ENCODE data around the gene STAT3. TPM values are rescaled to one million over a fixed set of nuclear protein-coding genes. Genes with fewer than 3 reads are reported as not detected.
"Not testable (repeated sequence)": the region's sequence is repeated elsewhere in the genome, so short reads cannot be mapped to it uniquely, and the experiment has no call there.

The STAT3 gene
- total RNA-seq, 6 experiments from 2014 or later: 65.3 to 74.5 (median 68.8) TPM

- TF ChIP-seq CTCF (IDR thresholded peaks at IDR 0.05): no peak
- H3K4me3 Mint-ChIP-seq: no peak overlapping the region
- DNase-seq: no peak
- no peaks in the 10 kb centered on the region for H3K9me3 Mint-ChIP-seq
- peaks cover 2% of the 10 kb centered on the region for H3K27me3 Mint-ChIP-seq (ENCODE audit: insufficient read depth)
- H3K4me1 Mint-ChIP-seq (ENCODE audit: low read depth): peaks cover 69% of the 10 kb centered on the region
- H3K27ac Mint-ChIP-seq: no peak overlapping the region
- H3K36me3 Mint-ChIP-seq (ENCODE audit: low read depth): no peaks in the 10 kb centered on the region
These were observed 117.6 kb downstream of the STAT3 start for GRCh38 chr17:42270596-42270995.

GRCh38 chr17:42270170-42270535 lies 118.1 kb downstream of the STAT3 start:
- Mint-ChIP-seq H3K27me3 (ENCODE audit: insufficient read depth) (no peaks in the 10 kb centered on the region; the same call in 1 of the 2 replicates), H3K27ac (peak overlapping the region; percentile 21; the same call in 1 of the 2 replicates), H3K4me3 (no peak overlapping the region), H3K4me1 (ENCODE audit: low read depth) (peaks cover 64% of the 10 kb centered on the region), H3K9me3 (no peaks in the 10 kb centered on the region), H3K36me3 (ENCODE audit: low read depth) (no peaks in the 10 kb centered on the region)
- no peak for TF ChIP-seq CTCF (IDR thresholded peaks at IDR 0.05)
- DNase-seq: no peak

GRCh38 chr17:42268236-42268635 lies 120.0 kb downstream of the STAT3 start:
- Mint-ChIP-seq H3K4me1 (ENCODE audit: low read depth) (peaks cover 47% of the 10 kb centered on the region), H3K36me3 (ENCODE audit: low read depth) (no peaks in the 10 kb centered on the region), H3K27ac (no peak overlapping the region; the same call in 1 of the 2 replicates), H3K4me3 (no peak overlapping the region), H3K9me3 (no peaks in the 10 kb centered on the region), H3K27me3 (ENCODE audit: insufficient read depth) (no peaks in the 10 kb centered on the region; the same call in 1 of the 2 replicates)
- no peak for TF ChIP-seq CTCF (IDR thresholded peaks at IDR 0.05)
- DNase-seq: no peak

- Mint-ChIP-seq H3K9me3 (no peaks in the 10 kb centered on the region), H3K4me3 (peak overlapping the region; percentile 33; the same call in 1 of the 2 replicates), H3K27me3 (ENCODE audit: insufficient read depth) (no peaks in the 10 kb centered on the region; the same call in 1 of the 2 replicates), H3K4me1 (ENCODE audit: low read depth) (peaks cover 38% of the 10 kb centered on the region), H3K36me3 (ENCODE audit: low read depth) (no peaks in the 10 kb centered on the region), H3K27ac (peak overlapping the region; percentile 91)
- no peak for TF ChIP-seq CTCF (IDR thresholded peaks at IDR 0.05)
- peak; percentile 96 for DNase-seq
These were observed 121.1 kb downstream of the STAT3 start for GRCh38 chr17:42266918-42267766.

- TF ChIP-seq CTCF (IDR thresholded peaks at IDR 0.05): no peak
- Mint-ChIP-seq H3K9me3 (no peaks in the 10 kb centered on the region), H3K4me3 (peak overlapping the region; percentile 33; the same call in 1 of the 2 replicates), H3K4me1 (ENCODE audit: low read depth) (peaks cover 37% of the 10 kb centered on the region), H3K27ac (peak overlapping the region; percentile 91), H3K27me3 (ENCODE audit: insufficient read depth) (no peaks in the 10 kb centered on the region; the same call in 1 of the 2 replicates), H3K36me3 (ENCODE audit: low read depth) (no peaks in the 10 kb centered on the region)
- no peak for DNase-seq
These were observed 121.8 kb downstream of the STAT3 start for GRCh38 chr17:42266462-42266861.

GRCh38 chr17:42264366-42264765 lies 123.9 kb downstream of the STAT3 start:
- DNase-seq; H3K9me3 Mint-ChIP-seq; H3K27ac Mint-ChIP-seq; H3K27me3 Mint-ChIP-seq (ENCODE audit: insufficient read depth); H3K4me3 Mint-ChIP-seq; H3K36me3 Mint-ChIP-seq (ENCODE audit: low read depth): not testable (repeated sequence)
- H3K4me1 Mint-ChIP-seq (ENCODE audit: low read depth): peaks cover 20% of the 10 kb centered on the region
